ENCODE data around the gene CTIF.

DNA sequence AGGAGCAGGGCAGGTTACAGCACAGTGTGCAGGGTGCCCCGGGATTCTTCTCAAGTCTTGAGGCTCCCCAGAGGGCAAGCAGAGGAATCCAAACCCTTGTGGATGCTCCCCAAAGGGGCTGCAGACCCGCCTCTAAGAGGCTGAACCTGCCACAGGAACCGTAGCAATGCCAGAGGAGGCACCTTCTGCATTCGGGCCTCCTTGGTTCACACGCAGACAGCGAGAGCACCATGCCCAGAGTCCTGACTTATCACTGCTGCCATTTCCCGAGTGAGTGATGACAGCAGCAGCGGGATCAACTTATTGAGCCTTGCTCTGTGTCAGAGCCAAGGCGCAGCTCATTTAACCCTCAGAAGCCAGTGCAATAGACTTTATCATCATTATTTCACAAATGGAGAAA lies 203.5 kb downstream of the CTIF start:
- TF ChIP-seq, protein P1, sequence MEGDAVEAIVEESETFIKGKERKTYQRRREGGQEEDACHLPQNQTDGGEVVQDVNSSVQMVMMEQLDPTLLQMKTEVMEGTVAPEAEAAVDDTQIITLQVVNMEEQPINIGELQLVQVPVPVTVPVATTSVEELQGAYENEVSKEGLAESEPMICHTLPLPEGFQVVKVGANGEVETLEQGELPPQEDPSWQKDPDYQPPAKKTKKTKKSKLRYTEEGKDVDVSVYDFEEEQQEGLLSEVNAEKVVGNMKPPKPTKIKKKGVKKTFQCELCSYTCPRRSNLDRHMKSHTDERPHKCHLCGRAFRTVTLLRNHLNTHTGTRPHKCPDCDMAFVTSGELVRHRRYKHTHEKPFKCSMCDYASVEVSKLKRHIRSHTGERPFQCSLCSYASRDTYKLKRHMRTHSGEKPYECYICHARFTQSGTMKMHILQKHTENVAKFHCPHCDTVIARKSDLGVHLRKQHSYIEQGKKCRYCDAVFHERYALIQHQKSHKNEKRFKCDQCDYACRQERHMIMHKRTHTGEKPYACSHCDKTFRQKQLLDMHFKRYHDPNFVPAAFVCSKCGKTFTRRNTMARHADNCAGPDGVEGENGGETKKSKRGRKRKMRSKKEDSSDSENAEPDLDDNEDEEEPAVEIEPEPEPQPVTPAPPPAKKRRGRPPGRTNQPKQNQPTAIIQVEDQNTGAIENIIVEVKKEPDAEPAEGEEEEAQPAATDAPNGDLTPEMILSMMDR (conservative IDR thresholded peaks at IDR 0.05; ENCODE audit: low read length) = no peak
- no peak for TF ChIP-seq EZH2phosphoT487 (IDR thresholded peaks at IDR 0.05; ENCODE audit: borderline replicate concordance, low read depth, low read length)

Data from OCI-LY7 (cell line).